ENCODE results near the gene ETV5.

ETV5 gene

DNA sequence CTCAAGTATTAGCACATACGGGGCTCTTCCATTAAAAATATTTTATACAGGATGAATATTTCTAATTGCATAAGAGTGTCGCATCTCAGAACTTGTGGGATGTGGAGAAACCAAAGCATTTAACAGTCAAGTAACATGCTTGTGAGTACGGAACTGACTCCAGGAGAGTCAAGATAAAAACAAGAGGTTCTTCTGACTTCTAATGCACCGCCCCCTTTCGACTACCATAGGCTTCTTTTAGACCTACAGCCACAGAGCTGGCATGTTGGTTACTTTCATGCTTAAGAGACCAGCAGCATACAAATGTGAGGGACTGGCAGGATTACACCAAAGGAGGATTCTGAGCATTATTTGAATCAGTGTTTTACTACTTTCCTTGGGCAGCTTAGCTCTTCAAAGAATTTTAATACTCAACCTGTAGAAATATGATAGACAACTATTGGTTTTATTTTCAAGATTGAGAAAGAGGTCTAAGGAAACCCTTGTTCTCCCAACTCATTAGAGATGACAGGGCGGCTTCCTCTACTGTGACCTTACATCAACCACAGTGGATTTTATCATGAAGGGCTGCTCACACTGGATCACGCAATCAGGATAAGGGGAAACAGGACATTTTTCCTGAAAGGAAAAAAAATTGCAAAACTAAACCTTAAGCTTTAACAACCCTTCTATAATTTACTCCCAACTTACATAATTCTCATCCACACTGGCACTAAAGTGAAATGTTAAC, 14.0 kb downstream of the ETV5 start:
- no peak for DNase-seq

DNA sequence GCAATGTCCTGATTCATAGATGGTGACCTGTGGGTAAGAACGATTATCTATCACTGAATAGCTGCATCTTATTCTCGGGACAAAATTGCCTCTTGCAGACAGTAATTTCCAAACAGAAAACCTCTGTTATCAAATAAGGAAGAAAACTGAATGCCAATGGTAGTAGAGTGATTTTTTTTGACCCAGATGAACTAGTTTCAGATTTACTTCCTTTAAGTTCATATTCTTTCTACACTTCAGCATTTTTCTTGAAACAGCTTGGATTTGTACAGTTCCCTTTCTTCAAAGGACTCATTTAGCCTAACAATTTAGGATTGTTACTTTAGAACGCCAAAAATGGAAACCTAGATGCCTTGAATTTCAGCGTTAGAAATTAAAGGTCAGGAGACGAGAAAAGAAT, 14.6 kb downstream of the ETV5 start:
- no peak for DNase-seq

DNA sequence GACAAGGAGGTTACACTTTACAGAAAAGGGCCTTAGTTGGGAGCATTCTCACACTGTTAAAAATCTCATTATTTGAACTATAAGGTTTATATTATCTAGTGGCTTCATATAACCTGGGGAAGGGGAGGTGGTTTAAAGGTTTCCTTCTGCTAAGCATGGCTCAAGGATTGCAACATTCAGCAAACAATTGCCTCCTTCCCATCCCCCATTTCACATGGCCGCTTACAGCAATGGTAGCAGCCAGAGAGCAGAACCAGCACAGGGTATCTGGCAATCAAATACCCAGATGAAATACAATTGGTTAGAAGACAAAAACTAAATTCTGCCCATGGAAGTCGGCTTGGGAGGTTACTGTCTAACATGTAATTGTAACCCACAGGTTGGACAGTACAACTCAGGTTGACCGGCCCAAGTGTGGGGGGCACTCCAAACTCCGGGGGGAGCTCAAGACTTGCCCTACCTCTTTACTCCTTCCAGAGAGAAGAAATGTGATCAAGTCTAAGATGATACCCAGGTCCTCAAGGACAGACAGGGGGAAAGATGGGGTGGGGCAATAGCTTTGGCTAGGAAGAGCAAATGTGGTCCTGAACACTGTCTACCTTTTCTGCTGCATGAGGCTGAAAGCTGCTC, 15.5 kb downstream of the ETV5 start:
- DNase-seq = no peak

DNA sequence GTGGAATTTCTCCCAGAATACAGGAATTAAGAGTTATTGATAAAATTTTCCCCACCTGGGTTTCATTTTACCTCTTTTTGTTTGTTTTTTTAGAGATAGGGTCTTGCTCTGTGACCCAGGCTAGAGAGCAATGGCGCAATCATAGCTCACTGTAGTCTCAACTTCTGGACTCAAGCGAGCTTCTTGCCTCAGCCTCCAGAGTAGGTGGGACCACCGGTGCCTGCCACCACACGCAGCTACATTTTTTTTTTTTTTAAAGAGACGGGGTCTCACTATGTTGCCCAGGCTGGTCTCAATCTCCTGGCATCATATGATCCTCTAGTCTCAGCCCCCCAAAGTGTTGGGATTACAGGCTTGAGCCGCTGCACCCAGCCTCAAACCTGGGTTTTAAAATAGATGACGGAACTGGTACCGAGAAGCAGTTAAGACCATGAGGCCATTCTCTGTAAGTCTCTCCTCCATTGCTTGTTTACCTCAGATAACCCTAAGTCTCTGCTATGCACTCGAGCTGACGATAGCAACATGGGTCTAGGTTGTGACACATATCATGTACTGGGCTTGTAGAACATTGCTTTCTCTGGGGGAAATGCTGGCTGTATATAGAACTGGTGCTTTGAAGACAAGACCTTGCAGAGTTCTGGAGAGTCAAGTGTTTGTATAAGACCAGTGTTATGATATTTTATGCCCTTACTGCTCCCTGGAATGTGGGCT, 16.4 kb downstream of the ETV5 start:
- DNase-seq = no peak

DNA sequence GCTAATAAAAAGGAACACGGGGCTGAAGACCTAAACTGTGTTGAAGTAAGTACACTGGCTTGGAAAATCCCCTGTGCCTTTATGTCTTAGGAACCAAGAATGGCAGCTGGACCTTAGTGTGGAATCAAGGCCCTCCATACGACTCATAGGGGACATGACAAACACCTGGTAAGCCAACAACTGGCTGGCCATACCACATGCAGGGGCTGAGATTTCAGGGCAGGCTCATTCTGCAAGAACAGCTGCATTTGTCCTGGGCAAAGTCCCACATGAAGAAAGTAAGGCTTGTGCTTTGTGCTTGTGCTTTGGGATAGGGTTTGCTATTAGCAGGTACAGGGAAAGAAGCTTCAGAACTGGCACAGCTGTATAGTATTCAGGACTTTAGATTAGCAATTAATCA, 18.0 kb downstream of the ETV5 start:
- no peak for DNase-seq

DNA sequence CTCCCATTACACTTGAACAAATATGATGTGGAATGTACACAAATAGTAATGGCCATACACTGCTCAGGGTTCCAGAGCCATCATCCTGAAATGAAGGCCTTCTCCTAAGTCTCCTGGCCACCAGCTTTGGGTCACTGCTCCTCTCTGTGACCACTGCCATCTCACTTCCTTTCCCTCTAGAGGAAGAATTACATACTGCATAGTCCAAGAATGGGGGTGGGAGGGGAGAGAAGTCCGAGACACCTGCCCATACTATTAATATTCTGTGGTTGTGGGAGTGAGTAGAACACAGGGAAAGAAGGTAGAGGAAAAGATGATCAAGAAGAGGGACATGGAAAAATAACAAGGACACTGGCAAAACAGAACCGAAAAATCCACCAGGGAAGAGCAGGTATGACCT, 20.6 kb downstream of the ETV5 start:
- DNase-seq = no peak

DNA sequence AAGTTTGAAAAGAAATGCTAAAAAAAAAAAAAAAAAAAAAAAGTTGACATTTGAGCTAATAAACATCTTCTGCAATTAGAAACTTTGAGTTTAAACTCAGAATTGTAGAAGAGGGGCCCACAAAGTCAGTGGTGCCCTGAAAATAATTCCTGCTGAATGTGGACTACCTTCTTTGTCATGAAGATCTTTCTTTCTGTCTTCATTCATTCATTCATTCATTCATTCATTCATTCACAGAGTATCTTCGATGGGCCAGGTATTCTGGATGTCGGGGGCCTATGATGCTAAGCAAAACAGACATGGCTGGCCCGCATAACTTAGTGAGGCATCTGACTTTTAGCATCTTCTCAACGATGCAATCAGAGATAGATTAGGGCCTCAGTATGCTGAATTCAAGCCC, 24.6 kb downstream of the ETV5 start:
- DNase-seq = no peak

DNA sequence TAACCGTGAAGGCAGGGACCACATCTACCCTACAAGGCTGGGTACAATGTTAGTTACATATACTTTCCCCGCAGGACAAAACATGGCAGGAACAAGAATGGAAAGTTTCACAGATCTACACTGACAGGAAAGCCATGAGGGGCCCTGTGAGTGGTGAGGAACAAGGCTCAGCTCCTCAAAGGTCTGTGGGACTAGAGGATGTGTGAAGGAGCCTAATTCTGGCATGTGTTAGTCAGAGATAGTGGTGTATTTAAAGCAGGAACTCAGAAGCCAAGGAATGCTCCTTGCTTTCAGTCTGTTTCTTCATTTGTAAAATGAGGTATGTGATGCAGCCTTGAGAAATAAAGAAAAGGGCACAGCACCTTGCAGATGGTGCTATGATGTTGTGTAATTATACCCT, 25.1 kb downstream of the ETV5 start:
- DNase-seq = no peak

DNA sequence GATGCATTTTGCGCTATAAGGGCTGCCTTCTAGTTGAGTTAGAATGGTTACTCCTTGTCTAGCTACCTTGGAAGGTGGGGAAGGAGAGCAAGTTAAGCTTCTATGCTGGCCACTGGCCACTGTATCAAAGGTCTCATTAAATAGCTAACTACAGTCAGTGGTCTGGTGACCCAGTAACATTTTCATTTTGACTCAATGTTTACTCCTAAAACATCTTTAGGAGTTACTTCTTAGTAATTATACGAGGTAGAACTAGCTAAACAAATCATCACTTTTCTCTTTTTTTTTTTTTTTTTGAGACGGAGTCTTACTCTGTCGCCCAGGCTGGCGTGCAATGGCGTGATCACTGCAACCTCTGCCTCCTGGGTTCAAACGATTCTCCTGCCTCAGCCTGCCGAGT, 26.7 kb downstream of the ETV5 start:
- no peak for DNase-seq

DNA sequence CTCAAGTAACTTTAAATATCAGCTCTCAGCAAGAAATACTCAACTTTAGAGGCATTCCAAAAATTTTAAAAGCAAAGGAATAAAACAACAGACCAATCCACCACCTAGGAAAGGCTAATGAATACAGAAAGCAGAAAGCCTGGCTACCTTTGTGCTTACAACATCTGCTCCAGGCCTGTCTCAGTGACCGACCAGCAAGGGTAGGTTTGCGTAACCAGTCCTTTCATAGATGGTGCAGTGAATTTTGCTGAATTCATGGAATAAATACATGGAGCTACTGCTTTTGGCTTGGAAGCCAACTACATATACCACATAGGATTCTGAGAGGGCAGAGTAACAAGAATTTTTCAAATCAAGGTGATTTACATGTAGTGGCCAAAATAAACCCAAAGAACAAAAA, 27.2 kb downstream of the ETV5 start:
- no peak for DNase-seq

DNA sequence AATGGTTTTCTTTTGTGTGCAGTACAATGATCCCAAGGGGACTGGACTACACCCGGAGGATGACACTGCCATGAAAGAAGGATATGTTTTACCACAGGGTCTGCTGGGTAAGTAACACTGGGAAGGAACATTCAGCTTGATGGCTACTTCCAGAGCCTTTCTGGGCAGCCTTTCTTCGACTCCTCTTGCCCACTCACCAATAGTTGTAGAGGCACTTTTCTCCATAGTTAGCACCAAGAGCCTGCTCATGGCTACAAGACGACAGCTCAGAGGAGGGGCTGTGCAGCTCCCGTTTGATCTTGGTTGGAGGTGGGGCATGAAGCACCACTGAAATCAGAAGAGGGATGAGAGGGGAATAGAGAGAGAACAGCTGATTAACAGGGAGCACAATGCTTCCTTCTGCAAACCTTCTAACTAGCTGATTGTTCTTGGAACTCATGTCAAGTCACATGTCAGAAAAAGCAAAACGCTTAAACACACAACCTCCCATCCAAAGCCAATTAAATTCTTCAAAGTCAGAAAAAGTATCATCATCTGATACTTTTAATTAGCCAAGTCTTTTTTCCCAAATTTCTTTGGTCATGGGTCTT, 27.9 kb downstream of the ETV5 start:
- DNase-seq = no peak

DNA sequence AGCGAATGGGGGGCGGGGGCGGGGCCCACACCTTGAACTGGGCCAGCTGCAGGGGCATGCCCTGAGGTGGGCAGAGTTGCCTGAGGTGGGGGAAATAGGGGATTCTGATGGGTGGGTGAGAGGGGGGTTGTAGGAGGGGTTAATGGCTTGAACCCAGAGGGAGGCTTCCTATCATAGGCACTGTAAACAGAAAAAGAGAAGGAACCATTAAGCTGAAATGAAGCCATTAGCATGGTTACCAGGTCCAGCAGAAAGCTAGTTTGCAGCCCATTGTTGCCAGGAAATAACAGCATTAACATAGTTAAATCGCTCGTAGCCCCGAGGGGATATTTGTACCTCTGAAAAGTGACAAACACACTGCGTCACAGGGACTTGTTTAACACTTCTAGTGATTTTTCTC, 29.0 kb downstream of the ETV5 start:
- DNase-seq = no peak

DNA sequence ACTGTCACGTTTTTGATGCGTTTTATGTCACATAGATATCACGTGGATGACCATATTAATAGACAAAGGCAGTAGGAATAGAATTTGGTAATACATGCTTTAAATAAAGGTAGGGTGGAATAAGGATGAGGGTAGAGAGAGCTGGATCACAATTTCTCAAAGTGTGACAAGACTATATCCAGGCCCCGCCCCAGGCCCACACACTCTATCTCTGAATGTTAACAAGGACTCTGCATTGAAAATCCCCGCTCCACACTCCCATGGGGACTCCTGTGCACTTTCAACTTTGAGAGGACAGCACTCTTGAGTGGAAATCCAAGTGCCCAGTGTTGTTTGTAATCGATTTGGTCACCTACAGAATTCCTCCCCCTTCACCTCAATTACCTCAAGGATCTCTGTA, 31.4 kb downstream of the ETV5 start:
- no peak for DNase-seq

DNA sequence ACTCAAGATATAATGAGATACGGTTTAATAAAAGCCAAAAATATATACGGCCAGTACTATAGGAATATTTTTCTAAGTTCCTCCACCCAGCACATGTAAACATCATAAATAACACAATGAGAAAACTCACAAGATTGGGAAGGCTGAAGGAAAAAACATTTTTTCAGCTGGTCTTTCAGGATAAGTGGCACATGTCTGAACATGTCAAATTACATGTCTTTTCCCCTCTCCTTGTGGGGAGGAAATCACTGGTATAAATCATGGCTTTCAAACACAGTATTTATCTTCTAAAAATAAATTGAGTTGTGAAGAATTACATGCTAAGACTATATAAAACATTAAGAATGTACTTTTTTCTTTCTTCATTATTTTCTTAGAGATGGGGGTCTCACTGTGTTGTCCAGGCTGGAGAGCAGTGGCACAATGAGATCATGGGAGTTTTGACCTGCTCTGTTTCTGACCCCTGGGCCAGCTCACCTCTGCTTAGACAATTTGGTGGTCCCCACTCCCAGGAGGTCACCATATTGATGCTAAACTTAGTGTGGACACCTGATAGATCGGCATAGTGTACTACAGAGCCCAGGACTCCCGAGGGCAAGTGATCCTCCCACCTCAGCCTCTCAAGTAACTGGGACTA, 32.8 kb downstream of the ETV5 start:
- no peak for DNase-seq

DNA sequence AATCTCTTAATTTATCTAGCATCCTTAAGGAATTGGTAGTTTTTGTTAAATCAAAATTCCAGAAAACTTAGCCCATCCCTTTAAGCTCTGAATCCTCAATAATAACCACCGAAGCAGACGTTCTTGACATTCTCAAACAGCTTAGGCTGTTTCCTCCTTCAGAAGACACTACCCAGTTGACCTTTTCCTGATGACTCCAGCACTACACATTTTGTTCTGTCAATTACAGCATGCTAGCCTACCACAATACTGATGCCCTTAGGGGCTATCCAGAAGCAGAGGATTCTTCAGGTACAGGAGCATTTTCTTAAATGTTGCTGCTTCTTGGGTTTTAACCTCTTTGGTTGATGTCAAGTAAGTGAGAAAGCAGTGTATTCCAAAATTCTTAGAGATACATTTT, 33.4 kb downstream of the ETV5 start:
- no peak for DNase-seq

DNA sequence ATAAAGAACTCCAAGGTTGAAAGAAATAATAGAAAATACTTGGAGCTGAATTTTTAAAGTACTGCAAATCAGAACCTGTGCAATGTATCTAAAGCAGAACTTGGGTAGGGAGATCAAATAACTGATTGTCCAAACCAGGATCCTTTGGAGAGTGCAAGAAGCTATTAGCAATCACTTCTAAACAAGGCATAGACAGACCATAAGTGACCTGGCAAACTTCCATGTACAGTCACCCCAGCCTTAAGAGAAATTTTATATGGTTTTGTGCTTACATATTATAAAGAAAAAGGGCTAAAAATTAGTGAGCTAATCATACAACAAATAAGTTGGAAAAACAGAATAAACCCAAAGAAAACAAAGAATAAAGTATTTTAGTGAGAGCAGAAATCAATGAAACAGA, 35.2 kb downstream of the ETV5 start:
- no peak for DNase-seq

DNA sequence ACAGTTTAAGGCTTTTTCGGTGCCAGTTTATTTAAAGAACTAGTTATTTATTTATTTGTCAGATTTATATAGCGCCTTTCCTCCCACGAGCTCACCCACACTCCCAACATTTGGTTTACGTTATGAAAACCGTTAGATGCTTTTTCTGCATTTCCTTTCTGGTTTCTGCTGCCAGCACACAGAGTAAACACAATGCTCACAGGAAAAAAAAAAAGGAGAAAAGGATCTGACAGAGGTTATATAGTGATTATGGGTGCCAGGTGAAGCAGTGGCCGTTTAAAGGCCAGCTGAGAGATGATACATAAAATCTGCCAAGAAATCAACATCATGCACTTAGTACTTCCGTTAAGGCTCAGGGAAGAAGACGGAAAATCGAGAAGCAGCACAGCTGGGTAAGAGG, 37.9 kb downstream of the ETV5 start:
- no peak for DNase-seq

DNA sequence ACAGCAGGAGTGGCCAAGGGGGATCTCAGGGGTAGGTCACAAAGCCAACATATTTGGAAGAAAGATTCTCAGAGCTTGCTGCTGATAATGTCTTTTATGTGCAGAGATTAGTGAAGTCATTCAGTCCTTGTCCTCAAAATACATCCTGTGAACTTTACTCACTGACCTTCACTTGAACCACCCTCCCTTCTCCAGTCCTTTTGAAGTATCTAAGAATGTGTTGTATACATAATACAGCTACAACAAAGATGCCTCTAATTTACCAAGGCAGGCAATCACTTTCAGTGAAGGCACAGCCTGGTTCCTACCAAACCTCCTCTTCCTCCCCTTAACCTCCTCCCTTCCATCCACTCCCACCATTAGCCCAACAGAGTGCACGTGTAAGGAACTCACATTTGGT, 38.3 kb downstream of the ETV5 start:
- DNase-seq = no peak

DNA sequence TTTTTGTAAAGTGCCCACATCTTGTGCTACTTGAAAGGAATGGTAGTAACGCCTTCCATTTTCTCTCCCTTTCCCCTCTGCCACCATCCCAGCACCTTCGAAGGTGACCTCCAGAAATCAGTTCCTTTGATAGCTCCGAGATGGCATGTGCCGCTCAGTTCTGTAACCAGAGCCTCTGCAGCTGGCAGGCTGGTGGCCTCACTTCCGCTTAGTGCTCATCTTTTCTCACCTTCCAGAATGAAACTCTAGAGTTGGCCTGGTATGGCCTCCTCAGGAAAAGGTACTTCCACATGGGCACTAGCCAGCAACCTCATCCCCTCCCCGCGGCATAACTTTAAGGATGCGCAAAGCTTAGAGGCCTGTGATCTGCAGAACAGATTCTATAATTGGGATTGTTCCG, 38.8 kb downstream of the ETV5 start:
- DNase-seq = no peak

DNA sequence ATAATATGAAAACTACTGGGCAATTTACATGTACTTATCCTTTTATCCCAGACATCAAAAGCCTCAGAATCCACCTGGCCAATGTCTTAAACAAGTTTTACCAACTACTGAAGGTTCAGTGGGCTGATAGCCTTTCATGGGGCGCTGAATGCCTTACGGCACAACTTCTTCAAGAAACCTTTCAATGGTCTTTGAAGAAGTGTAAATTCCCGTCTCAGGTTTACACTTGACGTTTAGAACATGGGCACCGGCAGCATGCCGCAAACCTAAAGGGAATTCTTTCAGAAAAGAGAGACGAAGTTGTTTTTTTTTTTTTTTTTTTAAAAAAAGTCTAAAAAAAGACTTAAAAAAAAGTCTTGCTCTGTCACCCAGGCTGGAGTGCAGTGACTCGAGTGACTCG, 39.7 kb downstream of the ETV5 start:
- no peak for DNase-seq

DNA sequence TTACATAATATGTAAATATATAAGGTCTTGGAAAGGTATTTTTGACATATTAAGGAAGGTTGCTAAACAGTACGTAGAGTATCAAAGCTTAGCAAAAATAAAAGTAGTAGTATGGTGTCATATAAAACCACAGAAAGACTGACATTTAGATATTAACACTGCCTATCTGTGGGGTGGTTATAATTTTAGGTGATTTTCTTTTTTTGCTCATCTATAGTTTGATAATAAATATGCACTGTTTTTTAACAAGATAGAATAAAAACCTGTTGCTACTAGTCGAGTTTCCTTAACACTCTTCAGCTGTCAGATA, 40.7 kb downstream of the ETV5 start:
- DNase-seq = no peak

DNA sequence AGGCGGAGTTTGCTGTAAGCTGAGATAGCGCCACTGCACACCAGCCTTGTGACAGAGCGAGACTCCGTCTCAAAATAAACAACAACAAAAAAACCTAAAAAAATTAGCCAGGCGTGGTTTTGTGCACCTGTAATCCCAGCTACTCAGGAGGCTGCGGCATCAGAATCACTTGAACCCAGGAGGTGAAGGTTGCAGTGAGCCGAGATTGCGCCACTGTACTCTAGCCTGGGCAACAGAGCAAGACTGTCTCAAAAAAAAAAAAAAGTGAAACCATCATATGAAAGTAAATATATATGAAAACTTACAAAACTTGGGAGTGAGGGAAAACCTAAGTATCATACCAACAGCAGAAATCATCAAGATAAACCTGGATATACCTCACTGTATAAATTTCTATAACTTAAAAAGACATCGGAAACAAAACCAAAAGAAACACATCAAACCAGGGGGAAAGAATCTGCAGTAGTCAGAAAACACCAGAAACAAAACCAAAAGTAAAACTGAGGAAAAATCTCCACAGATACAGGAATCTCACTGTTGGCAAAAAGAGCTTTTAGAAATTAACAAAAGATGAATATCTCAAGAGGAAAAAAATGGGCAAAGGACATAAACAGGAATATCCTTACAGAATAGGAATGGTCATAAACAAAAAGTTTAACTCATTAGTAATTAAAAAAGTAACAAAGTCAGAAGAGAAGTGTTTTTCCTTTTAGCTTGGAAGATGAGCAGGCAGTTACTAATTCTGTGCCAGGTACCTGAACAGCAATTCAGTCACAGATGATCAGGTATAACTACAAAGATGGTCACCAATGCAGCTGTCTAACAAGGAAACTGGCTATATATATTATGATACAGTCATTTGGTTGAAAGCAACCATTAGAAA, 41.3 kb downstream of the ETV5 start:
- DNase-seq = no peak

DNA sequence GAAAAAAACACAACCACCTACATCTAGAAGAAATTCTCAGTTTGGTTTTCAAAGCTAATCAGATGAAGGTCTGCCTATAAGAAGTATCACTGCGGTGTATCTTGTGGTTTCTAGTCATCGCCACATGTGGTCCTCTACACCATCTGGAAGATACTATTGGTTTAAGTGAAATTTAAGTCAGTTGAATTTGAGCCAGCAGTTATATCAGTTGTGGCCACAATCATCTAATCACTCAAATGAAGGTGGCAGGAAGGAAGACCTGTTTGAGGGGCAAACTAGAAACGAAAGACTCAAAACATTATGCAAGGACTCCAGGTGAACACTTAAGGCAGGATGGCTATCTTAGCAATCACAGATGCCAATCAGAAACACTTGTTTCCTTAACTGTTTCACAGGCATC, 48.7 kb downstream of the ETV5 start:
- DNase-seq = no peak
